ENCODE results near the gene BCL6. TPM values are rescaled to one million over a fixed set of nuclear protein-coding genes. Genes with fewer than 3 reads are reported as not detected.

The BCL6 gene
- total RNA-seq, 2 donors from 2014 or later, result 53.0 to 88.6 TPM

DNA sequence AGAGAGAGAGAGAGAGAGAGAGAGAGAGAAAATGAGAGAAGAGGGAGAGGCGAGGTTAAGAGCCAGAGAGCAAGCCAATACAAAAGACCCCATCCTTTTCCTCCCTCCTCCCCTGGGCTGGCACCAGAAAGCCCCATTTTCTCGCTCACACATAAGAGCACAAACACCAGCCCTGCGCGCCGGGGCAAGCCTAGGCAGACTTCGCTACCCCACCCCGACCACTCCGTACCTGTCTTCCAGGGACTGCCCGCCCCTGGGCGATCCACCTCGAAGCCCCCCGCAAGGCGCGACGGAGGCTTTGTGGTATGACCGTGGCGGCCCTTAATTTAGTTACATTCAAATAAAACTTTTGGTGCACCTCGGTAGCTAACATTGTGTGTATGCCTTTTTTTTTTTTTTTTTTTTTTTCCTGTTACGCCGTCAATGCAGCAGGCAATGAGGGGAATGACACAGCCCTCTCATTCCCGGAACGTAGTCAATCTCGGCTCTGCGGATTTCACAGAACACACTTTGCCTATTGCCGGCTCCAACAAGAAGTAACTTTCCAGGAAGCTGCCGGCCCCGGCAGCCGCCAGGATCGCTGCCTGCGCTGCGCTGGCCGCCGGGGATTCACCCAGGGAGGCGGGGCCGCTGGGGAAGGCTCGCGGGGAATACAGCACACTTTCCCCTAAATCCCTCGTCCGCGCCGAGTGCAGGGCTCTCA lies 7.7 kb downstream of the BCL6 start:
- Histone ChIP-seq H3K27me3 (no peaks in the 10 kb centered on the region), H3K27ac (peak overlapping the region; percentile 99), H3K9me3 (no peaks in the 10 kb centered on the region), H3K36me3 (peaks cover 23% of the 10 kb centered on the region), H3K4me1 (peaks cover 0 to 46% of the 10 kb centered on the region in 2 donors), H3K4me3 (peak overlapping the region; percentile 80 to 84)
- TF ChIP-seq, protein P1, sequence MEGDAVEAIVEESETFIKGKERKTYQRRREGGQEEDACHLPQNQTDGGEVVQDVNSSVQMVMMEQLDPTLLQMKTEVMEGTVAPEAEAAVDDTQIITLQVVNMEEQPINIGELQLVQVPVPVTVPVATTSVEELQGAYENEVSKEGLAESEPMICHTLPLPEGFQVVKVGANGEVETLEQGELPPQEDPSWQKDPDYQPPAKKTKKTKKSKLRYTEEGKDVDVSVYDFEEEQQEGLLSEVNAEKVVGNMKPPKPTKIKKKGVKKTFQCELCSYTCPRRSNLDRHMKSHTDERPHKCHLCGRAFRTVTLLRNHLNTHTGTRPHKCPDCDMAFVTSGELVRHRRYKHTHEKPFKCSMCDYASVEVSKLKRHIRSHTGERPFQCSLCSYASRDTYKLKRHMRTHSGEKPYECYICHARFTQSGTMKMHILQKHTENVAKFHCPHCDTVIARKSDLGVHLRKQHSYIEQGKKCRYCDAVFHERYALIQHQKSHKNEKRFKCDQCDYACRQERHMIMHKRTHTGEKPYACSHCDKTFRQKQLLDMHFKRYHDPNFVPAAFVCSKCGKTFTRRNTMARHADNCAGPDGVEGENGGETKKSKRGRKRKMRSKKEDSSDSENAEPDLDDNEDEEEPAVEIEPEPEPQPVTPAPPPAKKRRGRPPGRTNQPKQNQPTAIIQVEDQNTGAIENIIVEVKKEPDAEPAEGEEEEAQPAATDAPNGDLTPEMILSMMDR (IDR thresholded peaks at IDR 0.05), result no peak
- DNase-seq (ENCODE audit: low spot score), result peak; percentile 87

DNA sequence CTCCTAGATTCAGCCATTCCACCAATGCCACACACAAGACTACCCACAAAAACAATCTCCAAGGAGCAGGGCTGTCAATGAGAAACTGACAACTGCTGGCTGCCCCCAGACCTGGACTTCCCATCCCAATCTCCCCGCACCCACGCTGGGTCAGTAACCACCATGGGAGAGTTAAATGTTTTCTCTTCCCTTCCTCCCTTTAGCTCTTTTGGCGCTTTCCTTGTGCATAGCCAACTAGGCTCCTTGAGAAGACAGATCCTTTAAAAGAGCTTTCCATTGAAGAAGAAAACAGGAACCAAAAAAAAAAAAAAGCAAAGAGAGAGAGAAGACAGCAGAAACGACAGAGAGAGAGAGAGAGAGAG lies 8.3 kb downstream of the BCL6 start:
- peaks cover 0 to 50% of the 10 kb centered on the region in 2 donors for H3K4me1 ChIP-seq
- peak overlapping the region; percentile 80 to 84 for H3K4me3 ChIP-seq
- TF ChIP-seq, protein P1 (IDR thresholded peaks at IDR 0.05), result no peak
- H3K36me3 ChIP-seq, result peaks cover 28% of the 10 kb centered on the region
- peak overlapping the region; percentile 99 for H3K27ac ChIP-seq
- no peaks in the 10 kb centered on the region for H3K9me3 ChIP-seq
- H3K27me3 ChIP-seq, result no peaks in the 10 kb centered on the region
- DNase-seq (ENCODE audit: low spot score), result no peak

DNA sequence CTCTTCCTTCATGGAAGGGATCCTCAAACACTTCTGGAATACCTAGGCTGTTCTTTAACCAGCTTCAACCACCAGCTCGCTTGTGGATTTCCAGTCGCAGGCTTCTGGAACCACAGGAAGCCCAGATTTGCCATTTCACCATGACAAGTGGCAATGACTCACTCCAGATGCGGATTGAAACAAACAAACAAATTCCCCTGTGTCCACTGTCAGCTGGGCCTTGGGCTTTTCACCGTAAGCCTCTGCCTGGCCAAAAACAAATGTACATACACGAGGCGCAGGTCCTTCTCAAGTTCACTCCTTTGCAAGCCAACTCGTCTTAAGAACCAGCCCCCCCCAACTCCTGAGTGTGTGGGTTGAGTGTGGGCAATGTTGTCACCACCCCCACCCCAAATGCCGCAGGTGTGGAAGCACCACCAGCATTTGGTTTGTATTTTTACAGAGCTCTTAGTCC lies 8.8 kb downstream of the BCL6 start:
- H3K27me3 ChIP-seq, result no peaks in the 10 kb centered on the region
- peaks cover 0 to 49% of the 10 kb centered on the region in 2 donors for H3K4me1 ChIP-seq
- DNase-seq (ENCODE audit: low spot score), result no peak
- peak overlapping the region; percentile 80 to 84 for H3K4me3 ChIP-seq
- H3K36me3 ChIP-seq, result peaks cover 34% of the 10 kb centered on the region
- no peaks in the 10 kb centered on the region for H3K9me3 ChIP-seq
- peak overlapping the region; percentile 99 for H3K27ac ChIP-seq
- TF ChIP-seq, protein P1 (IDR thresholded peaks at IDR 0.05), result no peak

DNA sequence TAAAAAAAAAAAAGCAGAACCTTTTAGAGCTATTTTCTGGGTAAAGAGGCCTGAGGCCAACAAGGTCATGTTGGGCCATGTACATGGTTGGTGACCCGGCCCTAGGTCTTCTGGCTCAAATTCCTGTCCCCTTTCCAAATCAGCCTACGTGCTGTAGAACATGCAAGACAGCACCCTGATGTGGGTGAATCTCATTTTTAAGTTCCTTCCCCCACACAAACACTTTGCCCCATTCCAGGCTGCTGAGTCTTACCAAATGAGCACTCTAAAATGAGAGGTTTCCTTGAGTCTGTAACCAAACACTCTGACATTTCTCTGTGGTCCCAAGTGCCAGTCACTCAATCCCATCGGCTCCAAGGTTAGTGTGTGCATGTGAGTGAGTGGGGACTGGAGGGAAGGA lies 9.4 kb downstream of the BCL6 start:
- no peak for DNase-seq (ENCODE audit: low spot score)
- Histone ChIP-seq H3K27me3 (no peaks in the 10 kb centered on the region), H3K36me3 (peaks cover 40% of the 10 kb centered on the region), H3K9me3 (no peaks in the 10 kb centered on the region), H3K27ac (peak overlapping the region; percentile 99), H3K4me1 (peaks cover 0 to 51% of the 10 kb centered on the region in 2 donors), H3K4me3 (peak overlapping the region in 1 of 2 donors; percentile 84)
- TF ChIP-seq, protein P1 (IDR thresholded peaks at IDR 0.05), result no peak

- DNase-seq (ENCODE audit: low spot score), result no peak
- H3K27ac ChIP-seq, result peak overlapping the region; percentile 99
- H3K27me3 ChIP-seq, result no peaks in the 10 kb centered on the region
- no peaks in the 10 kb centered on the region for H3K9me3 ChIP-seq
- H3K4me1 ChIP-seq, result peaks cover 0 to 46% of the 10 kb centered on the region in 2 donors
- no peak overlapping the region for H3K4me3 ChIP-seq
- H3K36me3 ChIP-seq, result peaks cover 44% of the 10 kb centered on the region
- TF ChIP-seq, protein P1 (IDR thresholded peaks at IDR 0.05), result no peak
Observed at GRCh38 chr3:187735383-187735782, 9.9 kb downstream of the BCL6 start.

Data from right atrium auricular region (tissue), 2 donors.